Vagina (tissue), 2 donors: ENCODE data around the gene KLK13.

Experiments used
- CTCF ChIP-seq, 3 experiments: fragments of 450-650 bp in 2 of 3; fragments of 200-600 bp in 1 of 3; sonication (generic) in 1 of 3; IDR thresholded peaks; one replicate each; pipeline ENCODE4 v1.5.1; 2017 to 2019; ENCODE audit warnings: antibody characterized with exemption in 3 of 3, mild to moderate bottlenecking in 2 of 3, moderate library complexity in 2 of 3
- POLR2AphosphoS5 ChIP-seq, 2 donors: sonication (generic); formaldehyde crosslinking; IDR thresholded peaks; one replicate each; pipeline ENCODE4 v1.9.0; 2017; ENCODE audit warnings: antibody characterized with exemption in 2 of 2, mild to moderate bottlenecking in 2 of 2, low read depth in 1 of 2; ENCODE audit not compliant: insufficient read depth in 1 of 2

DNA sequence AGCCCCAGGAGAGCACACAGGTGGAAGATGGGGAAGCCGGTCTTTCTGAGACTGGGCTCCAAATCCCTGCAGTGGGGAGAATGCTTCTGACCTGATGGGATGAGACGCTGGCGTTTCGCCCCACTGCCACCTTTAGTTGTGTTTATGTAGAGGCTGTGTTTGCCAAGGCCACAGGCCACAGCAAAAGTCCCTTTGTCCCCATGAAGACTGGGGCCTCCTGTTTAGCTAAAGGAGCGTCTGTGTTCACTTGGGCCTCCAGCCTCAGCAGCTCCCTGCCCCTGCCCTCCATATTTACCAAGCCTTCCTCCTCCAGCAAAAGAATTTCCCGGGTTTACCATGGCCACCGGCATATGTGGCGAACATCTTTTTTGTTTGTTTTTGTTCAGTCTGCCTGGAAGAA is 28.2 kb upstream of the KLK13 start:
- TF ChIP-seq POLR2AphosphoS5 (IDR thresholded peaks at IDR 0.05; ENCODE audit: insufficient read depth in 1 of 2, low read depth in 1 of 2) (no peak), CTCF (IDR thresholded peaks at IDR 0.05) (no peak)
